KOPT-K1 (cell line): ENCODE data around the gene PAIP2.

ENCODE experiments used
- H3K27ac ChIP-seq: fragments of 200-600 bp; sonication (generic); 2 replicates; pipeline ENCODE4 v1.5.1; 2016; ENCODE audit warnings: antibody characterized with exemption, mild to moderate bottlenecking, low read depth, low read length; ENCODE audit not compliant: poor library complexity, severe bottlenecking
- H3K36me3 ChIP-seq: fragments of 200-600 bp; sonication (generic); 2 replicates; pipeline ENCODE4 v1.5.1; 2017; ENCODE audit warnings: antibody characterized with exemption, mild to moderate bottlenecking, low read length, moderate library complexity; ENCODE audit not compliant: insufficient read depth
- H3K9me3 ChIP-seq: fragments of 200-600 bp; sonication (generic); 2 replicates; pipeline ENCODE4 v1.5.1; 2017; ENCODE audit warnings: antibody characterized with exemption, low read length, mild to moderate bottlenecking; ENCODE audit not compliant: insufficient read depth, poor library complexity, severe bottlenecking

Gene PAIP2

GRCh38 chr5:139390639-139391569 lies 49.2 kb downstream of the PAIP2 start:
- H3K36me3 ChIP-seq = peaks cover 39% of the 10 kb centered on the region
- H3K9me3 ChIP-seq = no peaks in the 10 kb centered on the region
- peak overlapping the region; percentile 100 for H3K27ac ChIP-seq

GRCh38 chr5:139391570-139392323 lies 50.1 kb downstream of the PAIP2 start:
- peak overlapping the region; percentile 100 for H3K27ac ChIP-seq
- peaks cover 36% of the 10 kb centered on the region for H3K36me3 ChIP-seq
- no peaks in the 10 kb centered on the region for H3K9me3 ChIP-seq

GRCh38 chr5:139392324-139392677 lies 50.6 kb downstream of the PAIP2 start:
- H3K9me3 ChIP-seq = no peaks in the 10 kb centered on the region
- H3K27ac ChIP-seq = peak overlapping the region; percentile 100
- peaks cover 30% of the 10 kb centered on the region for H3K36me3 ChIP-seq

GRCh38 chr5:139392678-139393496 lies 51.2 kb downstream of the PAIP2 start:
- Histone ChIP-seq H3K9me3 (no peaks in the 10 kb centered on the region), H3K36me3 (peaks cover 24% of the 10 kb centered on the region), H3K27ac (peak overlapping the region; percentile 100)

GRCh38 chr5:139393497-139394122 lies 52.0 kb downstream of the PAIP2 start:
- H3K9me3 ChIP-seq = no peaks in the 10 kb centered on the region
- peak overlapping the region; percentile 100 for H3K27ac ChIP-seq
- H3K36me3 ChIP-seq = peaks cover 20% of the 10 kb centered on the region; the same call in 1 of the 2 replicates

GRCh38 chr5:139394123-139394653 lies 52.5 kb downstream of the PAIP2 start:
- no peaks in the 10 kb centered on the region for H3K9me3 ChIP-seq
- peaks cover 17% of the 10 kb centered on the region; the same call in 1 of the 2 replicates for H3K36me3 ChIP-seq
- no peak overlapping the region for H3K27ac ChIP-seq

GRCh38 chr5:139394654-139395566 lies 53.3 kb downstream of the PAIP2 start, which contains the start of gene PROB1:
Gene PROB1 (minus strand): TSS chr5:139395104. CDS start chr5:139395081, 23 bp downstream.
- H3K27ac ChIP-seq = no peak within 1 kb of the TSS

GRCh38 chr5:139395844-139396640 lies 54.4 kb downstream of the PAIP2 start:
- Histone ChIP-seq H3K27ac (no peak overlapping the region), H3K36me3 (peaks cover 14% of the 10 kb centered on the region; the same call in 1 of the 2 replicates), H3K9me3 (no peaks in the 10 kb centered on the region)

More at GRCh38 chr5:139394654-139395566, 53.3 kb downstream of the PAIP2 start, which contains the start of gene PROB1:
- Histone ChIP-seq H3K36me3 (peaks cover 14% of the 10 kb centered on the region; the same call in 1 of the 2 replicates), H3K9me3 (no peaks in the 10 kb centered on the region)

- peaks cover 14% of the 10 kb centered on the region; the same call in 1 of the 2 replicates for H3K36me3 ChIP-seq
- H3K27ac ChIP-seq = no peak overlapping the region
- no peaks in the 10 kb centered on the region for H3K9me3 ChIP-seq
Observed at GRCh38 chr5:139396691-139397090, 55.0 kb downstream of the PAIP2 start.

- H3K27ac ChIP-seq = no peak overlapping the region
- H3K9me3 ChIP-seq = no peaks in the 10 kb centered on the region
- peaks cover 14% of the 10 kb centered on the region; the same call in 1 of the 2 replicates for H3K36me3 ChIP-seq
Observed at GRCh38 chr5:139397921-139398320, 56.3 kb downstream of the PAIP2 start.

GRCh38 chr5:139399501-139400121 lies 58.0 kb downstream of the PAIP2 start:
- Histone ChIP-seq H3K27ac (no peak overlapping the region), H3K36me3 (peaks cover 14% of the 10 kb centered on the region; the same call in 1 of the 2 replicates), H3K9me3 (no peaks in the 10 kb centered on the region)

GRCh38 chr5:139401546-139401945 lies 59.9 kb downstream of the PAIP2 start:
- no peaks in the 10 kb centered on the region for H3K9me3 ChIP-seq
- H3K36me3 ChIP-seq = no peaks in the 10 kb centered on the region
- H3K27ac ChIP-seq = no peak overlapping the region
